HepG2 (cell line): ENCODE data around the gene TAS2R30. TPM values are rescaled to one million over a fixed set of nuclear protein-coding genes. Genes with fewer than 3 reads are reported as not detected.

Experiments
- AKAP8 ChIP-seq: sonication (generic); formaldehyde crosslinking; IDR thresholded peaks from 2 replicates; pipeline ENCODE4 v1.5.1; 2020; ENCODE audit warnings: mild to moderate bottlenecking, missing genetic modification reagents
- ARNT ChIP-seq: fragments of 450-650 bp; IDR thresholded peaks from 2 replicates; pipeline ENCODE4 v1.6.1; 2017
- GABPB1 ChIP-seq: IDR thresholded peaks from 2 replicates; pipeline ENCODE4 v1.6.1; 2016; ENCODE audit warnings: mild to moderate bottlenecking, missing genetic modification reagents, moderate library complexity, missing compliant biosample characterization
- IRX3 ChIP-seq: sonication (generic); formaldehyde crosslinking; IDR thresholded peaks from 2 replicates; pipeline ENCODE4 v1.8.1; 2023; ENCODE audit warnings: mild to moderate bottlenecking, low read depth, missing genetic modification reagents, borderline replicate concordance
- POLR2G ChIP-seq: fragments of 200-400 bp; formaldehyde crosslinking; IDR thresholded peaks from 2 replicates; pipeline ENCODE4 v1.6.1; 2018; ENCODE audit warnings: mild to moderate bottlenecking, low read depth, low read length, moderate library complexity
- REPIN1 ChIP-seq: sonication (generic); formaldehyde crosslinking; IDR thresholded peaks from 2 replicates; pipeline ENCODE4 v1.8.0; 2022; ENCODE audit warnings: missing genetic modification reagents, low read depth, mild to moderate bottlenecking, borderline replicate concordance
- SOX13 ChIP-seq, 3 experiments: fragments of 450-650 bp in 1 of 3; sonication (generic) in 1 of 3; formaldehyde crosslinking in 1 of 3; IDR thresholded peaks in 2 of 3; conservative IDR thresholded peaks in 1 of 3; 2 replicates each; pipeline versions ENCODE4 v1.5.0 to v1.6.1; 2016 to 2020; ENCODE audit warnings: antibody characterized with exemption in 1 of 3, mild to moderate bottlenecking in 1 of 3, missing compliant biosample characterization in 1 of 3, missing genetic modification reagents in 1 of 3, moderate library complexity in 1 of 3
- SRSF4 ChIP-seq: fragments of 200-400 bp; formaldehyde crosslinking; IDR thresholded peaks from one replicate; pipeline ENCODE4 v1.6.1; 2018; ENCODE audit warnings: mild to moderate bottlenecking, low read depth, low read length, moderate library complexity; ENCODE audit not compliant: poor library complexity, severe bottlenecking
- THAP7 ChIP-seq: sonication (generic); formaldehyde crosslinking; IDR thresholded peaks from 2 replicates; pipeline ENCODE4 v1.8.1; 2023; ENCODE audit warnings: mild to moderate bottlenecking, missing genetic modification reagents
- THYN1 ChIP-seq: sonication (generic); formaldehyde crosslinking; IDR thresholded peaks from 2 replicates; pipeline ENCODE4 v1.8.1; 2023; ENCODE audit warnings: low read depth, mild to moderate bottlenecking, moderate library complexity, missing genetic modification reagents, borderline replicate concordance
- ZNF260 ChIP-seq: sonication (generic); formaldehyde crosslinking; IDR thresholded peaks from 2 replicates; pipeline ENCODE4 v1.4.0; 2020; ENCODE audit warnings: missing genetic modification reagents, low read depth, mild to moderate bottlenecking, borderline replicate concordance
- ZNF281 ChIP-seq: sonication (generic); formaldehyde crosslinking; IDR thresholded peaks from 2 replicates; pipeline ENCODE4 v1.4.0; 2020; ENCODE audit warnings: missing genetic modification reagents, borderline replicate concordance
- ZNF326 ChIP-seq: sonication (generic); formaldehyde crosslinking; IDR thresholded peaks from 2 replicates; pipeline ENCODE4 v1.4.0; 2020; ENCODE audit warnings: missing genetic modification reagents, borderline replicate concordance
- ZNF770 ChIP-seq: sonication (generic); formaldehyde crosslinking; IDR thresholded peaks from 2 replicates; pipeline ENCODE4 v1.5.0; 2020; ENCODE audit warnings: mild to moderate bottlenecking, missing genetic modification reagents
- ZNF772 ChIP-seq: sonication (generic); formaldehyde crosslinking; IDR thresholded peaks from 2 replicates; pipeline ENCODE4 v1.5.0; 2020; ENCODE audit warnings: mild to moderate bottlenecking, missing genetic modification reagents
- ZSCAN22 ChIP-seq: sonication (generic); formaldehyde crosslinking; IDR thresholded peaks from 2 replicates; pipeline ENCODE4 v1.4.0; 2020; ENCODE audit warnings: mild to moderate bottlenecking, missing genetic modification reagents
- polyA plus RNA-seq, 8 experiments: library from polyadenylated mRNA; depleted of rRNA in 3 of 8; stranded (reverse) in 7 of 8; unstranded in 1 of 8; fragments of >200 nt; fragmentation: Illumina TruSeq in 4 of 8; extraction: Trizol in 4 of 8; gene quantifications; 2 replicates each; pipeline versions ENCODE4 v1.2.1 to v1.2.3, GENCODE V29; 2011 to 2016; ENCODE audit warnings: low read depth in 4 of 8, missing spikeins in 1 of 8, mixed read lengths in 1 of 8; ENCODE audit not compliant: insufficient read depth in 1 of 8
- total RNA-seq, 5 experiments: library from RNA; depleted of rRNA; stranded (reverse); fragments of >200 nt; fragmentation: Illumina TruSeq; extraction: Trizol; gene quantifications; 2 replicates each; pipeline ENCODE4 v1.2.3, GENCODE V29; 2016; ENCODE audit warnings: low read depth in 1 of 5
- TF ChIP-seq, protein P1 (sequence below): sonication (generic); formaldehyde crosslinking; IDR thresholded peaks from 2 replicates; pipeline ENCODE4 v1.8.0; 2022; ENCODE audit warnings: mild to moderate bottlenecking, missing genetic modification reagents, moderate library complexity
- TF ChIP-seq, protein P2 (sequence below): sonication (generic); formaldehyde crosslinking; IDR thresholded peaks from 2 replicates; pipeline ENCODE4 v1.4.0; 2020; ENCODE audit warnings: missing genetic modification reagents

Gene TAS2R30
- total and polyA plus RNA-seq, 2 of the 13 experiments (the other 11 are each of a cell fraction or from before 2014, with no cell fraction given), result 0.42 to 5.2 TPM

DNA sequence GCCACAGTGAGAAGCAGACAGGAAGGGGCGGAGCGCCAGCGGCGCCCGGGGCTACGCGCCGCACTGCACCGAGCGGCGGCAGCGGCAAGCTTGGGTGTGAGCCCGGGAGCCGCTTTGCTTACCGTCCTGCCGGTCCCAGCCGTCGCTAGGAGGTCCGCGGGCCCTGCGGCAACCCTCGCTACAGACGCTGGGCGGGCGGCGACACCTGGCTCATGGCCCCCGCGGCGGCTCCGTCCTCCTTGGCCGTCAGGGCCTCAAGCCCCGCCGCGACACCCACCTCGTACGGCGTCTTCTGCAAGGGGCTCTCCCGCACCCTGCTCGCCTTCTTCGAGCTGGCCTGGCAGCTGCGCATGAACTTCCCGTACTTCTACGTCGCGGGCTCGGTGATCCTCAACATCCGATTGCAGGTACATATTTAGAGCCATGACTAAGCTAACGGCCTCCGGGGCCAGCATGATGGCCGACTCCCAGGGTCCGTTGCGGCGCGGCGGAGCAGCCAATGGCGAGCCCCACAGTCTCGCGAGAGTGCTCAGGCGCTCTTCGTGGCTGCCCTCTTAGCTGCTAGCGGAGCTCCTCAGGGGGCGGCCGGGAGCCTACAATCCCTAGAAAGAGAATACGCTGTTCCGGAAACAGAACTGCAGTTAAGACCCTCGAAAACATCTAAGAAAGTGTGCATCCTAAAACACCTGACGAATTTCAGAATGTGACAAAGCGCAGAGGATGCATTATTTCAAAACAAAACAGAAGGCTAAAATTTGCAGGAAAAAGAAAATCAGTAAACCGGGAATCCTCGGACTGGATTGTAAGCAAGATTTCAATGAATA is 36.9 kb upstream of the TAS2R30 start, which contains the start of gene SMIM10L1 (continued):
- TF ChIP-seq REPIN1, result peak; percentile 71; the same call in 1 of the 2 replicates
- TF ChIP-seq SOX13 (IDR thresholded peaks at IDR 0.05), result no peak
- TF ChIP-seq SOX13 (CRISPR knock-in tag; conservative IDR thresholded peaks at IDR 0.05 in 1 of 2, IDR thresholded peaks at IDR 0.05 in 1 of 2), result 0 out of 4 replicates have a peak, but pooled peaks of 1 of the 2 experiments have one; percentile 5
- TF ChIP-seq ZSCAN22 (CRISPR knock-in tag), result no peak
- TF ChIP-seq ZNF326, result 0 out of 2 replicates have a peak, but pooled peaks have one; percentile 57
- TF ChIP-seq ZNF772 (CRISPR knock-in tag), result peak; percentile 84
- peak; percentile 59 for TF ChIP-seq ZNF281
- peak; percentile 91 for TF ChIP-seq GABPB1 (CRISPR knock-in tag)
- TF ChIP-seq IRX3 (CRISPR knock-in tag), result peak; percentile 87; the same call in 1 of the 2 replicates
- TF ChIP-seq POLR2G, result peak; percentile 97
- peak; percentile 92 for TF ChIP-seq THAP7 (CRISPR knock-in tag)
- TF ChIP-seq AKAP8, result no peak; the same call in 1 of the 2 replicates
- no peak for TF ChIP-seq ARNT
- TF ChIP-seq, protein P1, sequence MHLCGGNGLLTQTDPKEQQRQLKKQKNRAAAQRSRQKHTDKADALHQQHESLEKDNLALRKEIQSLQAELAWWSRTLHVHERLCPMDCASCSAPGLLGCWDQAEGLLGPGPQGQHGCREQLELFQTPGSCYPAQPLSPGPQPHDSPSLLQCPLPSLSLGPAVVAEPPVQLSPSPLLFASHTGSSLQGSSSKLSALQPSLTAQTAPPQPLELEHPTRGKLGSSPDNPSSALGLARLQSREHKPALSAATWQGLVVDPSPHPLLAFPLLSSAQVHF (CRISPR knock-in tag), result no peak
- TF ChIP-seq, protein P2, sequence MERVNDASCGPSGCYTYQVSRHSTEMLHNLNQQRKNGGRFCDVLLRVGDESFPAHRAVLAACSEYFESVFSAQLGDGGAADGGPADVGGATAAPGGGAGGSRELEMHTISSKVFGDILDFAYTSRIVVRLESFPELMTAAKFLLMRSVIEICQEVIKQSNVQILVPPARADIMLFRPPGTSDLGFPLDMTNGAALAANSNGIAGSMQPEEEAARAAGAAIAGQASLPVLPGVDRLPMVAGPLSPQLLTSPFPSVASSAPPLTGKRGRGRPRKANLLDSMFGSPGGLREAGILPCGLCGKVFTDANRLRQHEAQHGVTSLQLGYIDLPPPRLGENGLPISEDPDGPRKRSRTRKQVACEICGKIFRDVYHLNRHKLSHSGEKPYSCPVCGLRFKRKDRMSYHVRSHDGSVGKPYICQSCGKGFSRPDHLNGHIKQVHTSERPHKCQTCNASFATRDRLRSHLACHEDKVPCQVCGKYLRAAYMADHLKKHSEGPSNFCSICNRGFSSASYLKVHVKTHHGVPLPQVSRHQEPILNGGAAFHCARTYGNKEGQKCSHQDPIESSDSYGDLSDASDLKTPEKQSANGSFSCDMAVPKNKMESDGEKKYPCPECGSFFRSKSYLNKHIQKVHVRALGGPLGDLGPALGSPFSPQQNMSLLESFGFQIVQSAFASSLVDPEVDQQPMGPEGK (CRISPR knock-in tag), result peak; percentile 35; the same call in 1 of the 2 replicates
- no peak for TF ChIP-seq THYN1 (CRISPR knock-in tag)
- TF ChIP-seq ZNF260, result no peak
- TF ChIP-seq SRSF4, result no peak
- TF ChIP-seq ZNF770 (CRISPR knock-in tag), result peak; percentile 57
